OCI-M2 (cell line): ENCODE measurements around the gene ERN1.

Experiments
- DNase-seq: peaks from one replicate; lab custom pipeline; 2025; ENCODE audit not compliant: unreplicated experiment; lab: John Stamatoyannopoulos, UW

ERN1 gene

GRCh38 chr17:63993368-63993985, 136.5 kb downstream of the ERN1 start:
- DNase-seq = no peak

- no peak for DNase-seq
Observed at GRCh38 chr17:63991611-63992010, 138.3 kb downstream of the ERN1 start.

GRCh38 chr17:63989622-63990345, 140.2 kb downstream of the ERN1 start:
- no peak for DNase-seq
